22Rv1 (cell line): ENCODE results near the gene KBTBD12.

Experiments used
- CTCF ChIP-seq: fragments of 450-650 bp; IDR thresholded peaks from 2 replicates; pipeline ENCODE4 v1.5.1; 2017; ENCODE audit warnings: mild to moderate bottlenecking
- ZFX ChIP-seq: fragments of 450-650 bp; IDR thresholded peaks from 2 replicates; pipeline ENCODE4 v1.6.1; 2017; ENCODE audit warnings: antibody characterized with exemption, borderline replicate concordance

DNA sequence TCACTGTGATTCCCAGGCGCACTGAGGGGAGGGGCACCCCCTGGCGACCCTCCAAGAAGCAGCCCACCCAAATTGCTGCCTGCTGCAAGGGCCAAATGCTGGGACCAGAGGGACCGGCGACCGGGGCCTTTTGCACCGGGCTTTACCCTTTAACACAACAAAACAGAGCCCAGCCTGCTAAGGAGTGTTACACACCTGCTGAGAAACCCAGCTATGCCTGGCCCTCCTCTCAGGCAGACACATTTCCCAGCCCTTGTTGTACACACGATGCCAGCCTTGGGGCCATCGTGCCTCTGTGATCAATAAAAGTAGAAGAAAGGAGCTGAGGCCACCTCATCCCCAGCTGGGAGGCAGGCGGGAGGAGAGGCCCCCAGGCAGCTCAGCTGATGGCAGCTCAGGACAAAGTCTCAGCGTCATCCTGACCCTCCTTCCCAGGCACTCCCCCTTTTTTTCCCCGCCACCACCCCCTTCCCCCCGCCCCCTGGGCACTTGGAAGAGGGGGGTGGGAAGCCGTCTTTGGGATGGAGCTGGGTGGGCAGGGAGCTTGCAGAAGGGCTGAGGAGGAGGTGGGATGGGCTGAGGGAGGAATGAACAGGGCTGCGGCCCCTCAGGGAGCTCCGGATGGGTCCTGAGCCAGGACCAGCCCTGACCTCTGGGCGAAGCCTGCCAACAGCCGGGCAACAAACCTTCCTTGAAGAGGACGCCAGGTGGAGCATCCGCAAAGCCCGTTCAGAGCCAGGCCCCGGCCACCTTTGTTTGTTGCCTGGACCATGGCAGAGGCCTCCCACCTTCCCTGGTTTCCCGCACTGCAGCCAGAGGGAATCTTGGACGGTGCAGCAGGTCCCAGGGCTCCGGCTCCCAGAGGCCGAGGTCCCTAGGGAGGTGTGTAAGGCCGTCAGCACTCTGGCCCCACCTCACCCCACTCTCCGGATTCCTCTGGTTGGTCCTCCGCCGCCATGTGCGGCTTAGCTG lies 91.3 kb downstream of the KBTBD12 start:
- TF ChIP-seq CTCF (no peak), ZFX (no peak)
